ENCODE results near the gene MBD4. TPM values are rescaled to one million over a fixed set of nuclear protein-coding genes. Genes with fewer than 3 reads are reported as not detected.

The MBD4 gene
- polyA plus RNA-seq, 4 donors, result 17.0 to 32.7 (median 22.5) TPM

DNA sequence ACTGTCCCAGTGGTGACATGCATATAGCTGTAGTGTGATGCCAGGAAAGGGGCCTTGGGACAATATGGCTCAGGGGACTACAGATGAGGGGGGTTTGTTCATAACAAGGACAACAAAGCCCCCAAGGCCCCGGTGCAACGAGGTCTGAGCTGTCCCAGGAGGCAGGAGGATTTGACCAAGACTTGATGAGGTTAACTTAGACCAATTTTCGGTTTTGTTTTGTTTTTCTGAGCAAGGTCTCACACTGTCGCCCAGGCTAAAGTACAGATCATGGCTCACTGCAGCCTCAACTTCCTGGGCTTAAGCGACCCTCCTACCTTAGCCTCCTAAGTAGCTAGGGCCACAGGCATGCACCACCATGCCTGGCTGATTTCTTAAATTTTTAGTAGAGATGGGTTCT lies 35.1 kb downstream of the MBD4 start:
- DNase-seq (no peak), FAIRE-seq (no peak)

DNA sequence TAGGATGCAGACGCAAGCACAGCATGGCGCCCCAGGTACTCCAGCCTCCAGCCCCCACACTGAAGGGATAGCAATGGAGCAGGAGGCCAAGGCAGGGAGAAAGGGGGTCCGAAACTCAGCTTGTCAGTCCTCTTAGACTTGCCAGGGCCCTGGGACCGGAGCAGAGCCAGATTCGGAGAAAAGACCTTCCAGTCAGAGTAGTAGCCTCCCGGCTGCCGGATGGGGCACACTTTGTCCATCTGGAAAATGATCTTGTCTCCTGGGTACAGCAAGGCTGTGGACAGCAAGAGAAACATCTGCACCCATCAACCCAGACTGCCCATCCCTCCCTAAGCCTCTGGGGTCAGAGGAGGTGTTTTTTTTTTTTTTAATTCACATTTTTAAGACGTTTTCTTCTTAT lies 35.6 kb downstream of the MBD4 start:
- Histone ChIP-seq H3K27me3 (ENCODE audit: control insufficient read depth in 3 of 3, insufficient read depth in 3 of 3, low read length in 3 of 3) (no peaks in the 10 kb centered on the region), H3K27ac (ENCODE audit: low read depth in 1 of 3, low read length in 2 of 3) (no peak overlapping the region), H3K4me3 (ENCODE audit: low read depth in 1 of 3, low read length in 3 of 3) (no peak overlapping the region), H3K36me3 (ENCODE audit: control insufficient read depth in 3 of 3, insufficient read depth in 2 of 3, low read depth in 1 of 3, low read length in 3 of 3) (no peaks in the 10 kb centered on the region), H3K9me3 (ENCODE audit: control insufficient read depth in 2 of 2, insufficient read depth in 1 of 2, low read depth in 1 of 2, low read length in 1 of 2) (no peaks in the 10 kb centered on the region), H3K4me1 (ENCODE audit: control insufficient read depth in 3 of 3, insufficient read depth in 2 of 3, low read depth in 1 of 3, low read length in 2 of 3) (no peaks in the 10 kb centered on the region)
- FAIRE-seq, result no peak
- 80 to 84% (median 82%) methylated on average over 8 of the region's 8 CpGs for WGBS, 3 donors
- no peak for DNase-seq

More for the DNA sequence above, 35.1 kb downstream of the MBD4 start:
- Histone ChIP-seq H3K36me3 (ENCODE audit: control insufficient read depth in 3 of 3, insufficient read depth in 2 of 3, low read depth in 1 of 3, low read length in 3 of 3) (no peaks in the 10 kb centered on the region), H3K9me3 (ENCODE audit: control insufficient read depth in 2 of 2, insufficient read depth in 1 of 2, low read depth in 1 of 2, low read length in 1 of 2) (no peaks in the 10 kb centered on the region), H3K27me3 (ENCODE audit: control insufficient read depth in 3 of 3, insufficient read depth in 3 of 3, low read length in 3 of 3) (no peaks in the 10 kb centered on the region), H3K27ac (ENCODE audit: low read depth in 1 of 3, low read length in 2 of 3) (no peak overlapping the region), H3K4me1 (ENCODE audit: control insufficient read depth in 3 of 3, insufficient read depth in 2 of 3, low read depth in 1 of 3, low read length in 2 of 3) (no peaks in the 10 kb centered on the region), H3K4me3 (ENCODE audit: low read depth in 1 of 3, low read length in 3 of 3) (no peak overlapping the region)
- WGBS, 3 donors, result 80 to 86% (median 85%) methylated on average over 5 of the region's 5 CpGs

DNA sequence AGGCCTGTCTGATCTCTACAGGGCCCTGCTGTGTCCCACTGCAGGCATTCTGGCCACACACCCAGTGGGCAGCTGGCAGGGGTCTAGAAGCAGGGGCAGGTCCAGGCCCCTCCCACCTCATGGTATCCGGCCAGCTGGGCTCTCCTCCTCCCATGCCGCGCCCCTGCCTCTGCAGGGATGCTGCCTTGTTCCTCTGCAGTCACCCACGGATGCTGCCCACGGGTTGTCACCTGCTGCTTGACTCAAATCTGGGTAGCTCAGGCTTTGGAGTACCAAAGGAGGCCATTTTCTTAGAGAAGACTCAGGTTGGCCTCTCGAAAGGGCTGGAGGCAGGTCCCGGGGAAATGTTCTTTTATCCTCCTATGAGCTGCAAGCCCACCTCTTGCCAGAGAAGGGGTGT lies 36.3 kb downstream of the MBD4 start:
- DNase-seq (no peak), FAIRE-seq (no peak)
- Histone ChIP-seq H3K4me3 (ENCODE audit: low read depth in 1 of 3, low read length in 3 of 3) (no peak overlapping the region), H3K9me3 (ENCODE audit: control insufficient read depth in 2 of 2, insufficient read depth in 1 of 2, low read depth in 1 of 2, low read length in 1 of 2) (no peaks in the 10 kb centered on the region), H3K27ac (ENCODE audit: low read depth in 1 of 3, low read length in 2 of 3) (no peak overlapping the region), H3K4me1 (ENCODE audit: control insufficient read depth in 3 of 3, insufficient read depth in 2 of 3, low read depth in 1 of 3, low read length in 2 of 3) (peaks cover 0 to 3% (median 2%) of the 10 kb centered on the region in 3 donors), H3K36me3 (ENCODE audit: control insufficient read depth in 3 of 3, insufficient read depth in 2 of 3, low read depth in 1 of 3, low read length in 3 of 3) (no peaks in the 10 kb centered on the region), H3K27me3 (ENCODE audit: control insufficient read depth in 3 of 3, insufficient read depth in 3 of 3, low read length in 3 of 3) (no peaks in the 10 kb centered on the region)
- 82 to 86% (median 84%) methylated on average over 7 of the region's 7 CpGs for WGBS, 3 donors

DNA sequence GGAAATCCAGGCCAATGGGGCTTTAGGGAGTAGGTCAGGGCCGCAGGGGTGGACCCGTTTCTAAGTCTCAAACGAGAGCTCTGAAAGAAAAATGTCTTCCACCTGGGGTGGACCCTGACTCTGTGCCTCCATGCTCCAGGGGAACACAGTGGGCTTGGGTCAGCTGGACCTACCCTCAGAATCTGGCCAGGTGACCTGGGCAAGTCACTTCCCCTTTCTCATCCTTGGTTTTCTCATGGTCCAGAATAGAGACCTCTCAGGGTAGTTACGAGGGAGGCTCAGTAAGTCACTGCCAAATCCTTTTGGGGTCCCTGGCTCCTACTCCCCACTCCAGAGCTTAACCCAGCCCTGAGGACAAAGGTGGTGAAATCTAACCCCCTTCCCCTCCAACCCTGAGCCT lies 37.1 kb downstream of the MBD4 start:
- WGBS, 3 donors, result 94 to 100% (median 94%) methylated on average over 4 of the region's 4 CpGs
- H3K4me1 ChIP-seq (ENCODE audit: control insufficient read depth in 3 of 3, insufficient read depth in 2 of 3, low read depth in 1 of 3, low read length in 2 of 3), result peaks cover 2 to 6% (median 5%) of the 10 kb centered on the region in 3 donors
- no peaks in the 10 kb centered on the region for H3K36me3 ChIP-seq (ENCODE audit: control insufficient read depth in 3 of 3, insufficient read depth in 2 of 3, low read depth in 1 of 3, low read length in 3 of 3)
- FAIRE-seq, result no peak
- H3K9me3 ChIP-seq (ENCODE audit: control insufficient read depth in 2 of 2, insufficient read depth in 1 of 2, low read depth in 1 of 2, low read length in 1 of 2), result no peaks in the 10 kb centered on the region
- no peak for DNase-seq
- H3K4me3 ChIP-seq (ENCODE audit: low read depth in 1 of 3, low read length in 3 of 3), result no peak overlapping the region
- no peaks in the 10 kb centered on the region for H3K27me3 ChIP-seq (ENCODE audit: control insufficient read depth in 3 of 3, insufficient read depth in 3 of 3, low read length in 3 of 3)
- H3K27ac ChIP-seq (ENCODE audit: low read depth in 1 of 3, low read length in 2 of 3), result no peak overlapping the region

DNA sequence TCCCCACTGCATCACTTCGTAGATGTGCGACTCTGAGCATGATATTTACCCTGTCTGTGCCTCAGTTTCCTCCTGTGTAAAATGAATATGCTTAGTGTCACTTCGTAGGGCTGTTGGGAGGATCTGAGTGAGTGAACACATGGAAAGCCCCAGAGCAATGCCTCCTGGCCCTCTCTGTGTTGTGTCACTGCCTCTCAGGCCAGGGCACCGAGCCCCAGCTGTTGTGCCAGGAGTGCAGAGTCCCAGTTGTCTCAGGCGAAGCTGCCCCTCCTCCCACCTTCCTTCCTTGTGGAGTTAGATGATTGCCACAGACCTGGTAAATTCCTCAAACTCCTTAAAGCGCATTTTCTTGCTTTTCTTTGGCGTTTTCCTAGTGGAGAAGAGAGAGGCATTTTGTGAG lies 37.5 kb downstream of the MBD4 start:
- H3K27me3 ChIP-seq (ENCODE audit: control insufficient read depth in 3 of 3, insufficient read depth in 3 of 3, low read length in 3 of 3), result no peaks in the 10 kb centered on the region
- no peak overlapping the region for H3K27ac ChIP-seq (ENCODE audit: low read depth in 1 of 3, low read length in 2 of 3)
- H3K36me3 ChIP-seq (ENCODE audit: control insufficient read depth in 3 of 3, insufficient read depth in 2 of 3, low read depth in 1 of 3, low read length in 3 of 3), result no peaks in the 10 kb centered on the region
- peaks cover 2 to 6% (median 5%) of the 10 kb centered on the region in 3 donors for H3K4me1 ChIP-seq (ENCODE audit: control insufficient read depth in 3 of 3, insufficient read depth in 2 of 3, low read depth in 1 of 3, low read length in 2 of 3)
- no peaks in the 10 kb centered on the region for H3K9me3 ChIP-seq (ENCODE audit: control insufficient read depth in 2 of 2, insufficient read depth in 1 of 2, low read depth in 1 of 2, low read length in 1 of 2)
- no peak overlapping the region for H3K4me3 ChIP-seq (ENCODE audit: low read depth in 1 of 3, low read length in 3 of 3)
- FAIRE-seq, result no peak
- no peak for DNase-seq
- 73 to 80% (median 74%) methylated on average over 7 of the region's 7 CpGs for WGBS, 3 donors

DNA sequence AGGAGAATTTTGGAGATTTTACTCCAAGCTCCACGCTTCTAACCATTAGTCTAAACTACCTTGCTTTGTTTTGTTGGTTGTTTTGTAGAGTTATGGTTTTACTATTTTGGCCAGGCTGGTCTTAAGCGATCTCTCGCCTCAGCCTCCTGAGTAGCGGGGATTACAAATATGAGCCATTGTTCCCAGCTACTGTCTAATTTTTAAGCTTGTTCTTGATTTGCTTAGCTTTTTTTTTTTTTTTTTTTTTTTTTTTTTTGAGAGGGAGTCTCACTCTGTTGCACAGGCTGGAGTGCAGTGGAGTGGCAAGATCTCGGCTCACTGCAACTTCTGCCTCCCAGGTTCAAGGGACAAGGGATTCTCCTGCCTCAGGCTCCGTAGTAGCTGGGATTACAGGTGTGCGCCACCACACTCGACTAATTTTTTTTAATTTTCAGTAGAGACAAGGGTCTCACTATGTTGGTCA lies 39.8 kb downstream of the MBD4 start:
- WGBS, 3 donors, result 38 to 47% (median 41%) methylated on average over 8 of the region's 8 CpGs
- H3K4me1 ChIP-seq (ENCODE audit: control insufficient read depth in 3 of 3, insufficient read depth in 2 of 3, low read depth in 1 of 3, low read length in 2 of 3), result peaks cover 2 to 6% (median 5%) of the 10 kb centered on the region in 3 donors
- peak overlapping the region in 1 of 3 donors; percentile 60 for H3K27ac ChIP-seq (ENCODE audit: low read depth in 1 of 3, low read length in 2 of 3)
- H3K4me3 ChIP-seq (ENCODE audit: low read depth in 1 of 3, low read length in 3 of 3), result peak overlapping the region in 1 of 3 donors; percentile 89
- no peak for DNase-seq
- no peaks in the 10 kb centered on the region for H3K9me3 ChIP-seq (ENCODE audit: control insufficient read depth in 2 of 2, insufficient read depth in 1 of 2, low read depth in 1 of 2, low read length in 1 of 2)
- H3K36me3 ChIP-seq (ENCODE audit: control insufficient read depth in 3 of 3, insufficient read depth in 2 of 3, low read depth in 1 of 3, low read length in 3 of 3), result peaks cover 0 to 16% (median 0%) of the 10 kb centered on the region in 3 donors
- FAIRE-seq, result no peak
- no peaks in the 10 kb centered on the region for H3K27me3 ChIP-seq (ENCODE audit: control insufficient read depth in 3 of 3, insufficient read depth in 3 of 3, low read length in 3 of 3)

DNA sequence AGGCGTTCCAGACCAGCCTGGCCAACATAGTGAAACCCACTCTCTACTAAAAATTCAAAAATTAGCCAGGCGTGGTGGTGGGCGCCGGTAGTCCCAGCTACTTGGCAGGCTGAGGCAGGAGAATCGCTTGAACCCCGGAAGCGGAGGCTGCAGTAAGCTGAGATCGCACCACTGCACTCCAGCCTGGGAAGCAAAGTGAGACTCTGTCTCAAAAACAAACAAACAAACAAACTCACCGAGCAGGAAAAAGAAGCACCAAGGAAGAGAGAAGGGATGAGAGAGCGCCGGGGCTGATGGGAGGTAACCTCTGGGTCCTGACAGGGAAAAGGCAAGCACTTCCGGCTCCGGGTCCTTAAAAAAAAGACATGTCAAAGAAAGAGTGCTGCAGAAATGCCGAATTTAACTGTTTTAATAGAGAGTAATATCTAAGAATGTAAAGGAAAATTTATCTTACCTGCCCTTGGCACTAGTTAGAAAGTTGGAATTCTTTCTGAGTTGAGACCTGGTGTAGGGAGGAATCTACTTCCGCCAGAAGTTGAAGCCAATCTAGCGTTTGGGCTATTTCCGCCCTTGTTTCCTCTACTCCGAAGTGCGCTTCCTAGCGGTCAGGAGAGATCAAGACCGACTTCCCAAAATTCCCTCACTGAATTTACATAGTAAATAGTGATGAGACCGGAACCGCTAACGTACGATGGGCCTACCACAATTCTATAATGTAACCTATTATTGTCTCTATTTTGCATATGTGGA lies 40.4 kb downstream of the MBD4 start:
- peak overlapping the region; percentile 49 to 89 (median 67) for H3K4me3 ChIP-seq (ENCODE audit: low read depth in 1 of 3, low read length in 3 of 3)
- H3K27ac ChIP-seq (ENCODE audit: low read depth in 1 of 3, low read length in 2 of 3), result peak overlapping the region; percentile 34 to 83 (median 39)
- peaks cover 2 to 6% (median 5%) of the 10 kb centered on the region in 3 donors for H3K4me1 ChIP-seq (ENCODE audit: control insufficient read depth in 3 of 3, insufficient read depth in 2 of 3, low read depth in 1 of 3, low read length in 2 of 3)
- H3K27me3 ChIP-seq (ENCODE audit: control insufficient read depth in 3 of 3, insufficient read depth in 3 of 3, low read length in 3 of 3), result no peaks in the 10 kb centered on the region
- WGBS, 3 donors, result 0% methylated on average over 25 of the region's 25 CpGs
- peaks cover 0 to 21% (median 0%) of the 10 kb centered on the region in 3 donors for H3K36me3 ChIP-seq (ENCODE audit: control insufficient read depth in 3 of 3, insufficient read depth in 2 of 3, low read depth in 1 of 3, low read length in 3 of 3)
- DNase-seq (peak; percentile 95 to 97), FAIRE-seq (no peak)
- no peaks in the 10 kb centered on the region for H3K9me3 ChIP-seq (ENCODE audit: control insufficient read depth in 2 of 2, insufficient read depth in 1 of 2, low read depth in 1 of 2, low read length in 1 of 2)

DNA sequence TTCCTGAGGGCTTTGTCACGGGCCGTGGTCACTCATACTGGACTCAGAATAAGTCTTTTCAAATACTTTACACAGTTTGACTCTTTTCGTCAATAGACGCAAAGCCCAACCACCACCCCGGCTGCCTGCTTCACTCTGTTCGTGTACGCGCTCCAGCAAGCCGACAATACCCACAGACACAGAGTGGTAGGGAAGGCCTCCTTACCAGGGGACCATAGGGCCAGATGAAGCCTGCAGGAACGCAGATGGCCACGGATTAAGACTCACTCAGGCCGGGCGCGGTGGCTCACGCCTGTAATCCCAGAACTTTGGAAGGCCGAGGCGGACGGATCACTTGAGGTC lies 41.0 kb downstream of the MBD4 start:
- FAIRE-seq (no peak), DNase-seq (peak; percentile 16 to 44)
- Histone ChIP-seq H3K27me3 (ENCODE audit: control insufficient read depth in 3 of 3, insufficient read depth in 3 of 3, low read length in 3 of 3) (no peaks in the 10 kb centered on the region), H3K36me3 (ENCODE audit: control insufficient read depth in 3 of 3, insufficient read depth in 2 of 3, low read depth in 1 of 3, low read length in 3 of 3) (peaks cover 0 to 25% (median 0%) of the 10 kb centered on the region in 3 donors), H3K27ac (ENCODE audit: low read depth in 1 of 3, low read length in 2 of 3) (peak overlapping the region; percentile 34 to 83 (median 39)), H3K4me3 (ENCODE audit: low read depth in 1 of 3, low read length in 3 of 3) (peak overlapping the region; percentile 49 to 89 (median 67)), H3K4me1 (ENCODE audit: control insufficient read depth in 3 of 3, insufficient read depth in 2 of 3, low read depth in 1 of 3, low read length in 2 of 3) (peaks cover 2 to 6% (median 5%) of the 10 kb centered on the region in 3 donors), H3K9me3 (ENCODE audit: control insufficient read depth in 2 of 2, insufficient read depth in 1 of 2, low read depth in 1 of 2, low read length in 1 of 2) (no peaks in the 10 kb centered on the region)
- WGBS, 3 donors, result 0 to 1% (median 1%) methylated on average over 18 of the region's 18 CpGs
